PFSK-1 (cell line): ENCODE data around the gene NUDT11.

Experiments
- FOXP2 ChIP-seq: optimal IDR thresholded peaks from 2 replicates; pipeline ENCODE3; 2011; ENCODE audit warnings: borderline replicate concordance, control low read depth, inconsistent platforms; ENCODE audit not compliant: insufficient read depth; ENCODE audit errors: extremely low read length, extremely low read depth
- POLR2AphosphoS5 ChIP-seq: IDR thresholded peaks from 2 replicates; pipeline ENCODE4 v1.6.1; 2012; ENCODE audit warnings: low read depth, mild to moderate bottlenecking, control low read depth, low read length, moderate library complexity
- SIN3A ChIP-seq: IDR thresholded peaks from 2 replicates; pipeline ENCODE4 v1.6.1; 2012; ENCODE audit warnings: mild to moderate bottlenecking, low read length, moderate library complexity, borderline replicate concordance; ENCODE audit not compliant: insufficient read depth
- TF ChIP-seq, protein P1 (sequence below), 2 experiments: IDR thresholded peaks; 2 replicates each; pipeline versions ENCODE4 v1.6.1 to v1.8.0; 2011 to 2012; ENCODE audit warnings: low read depth in 2 of 2, low read length in 2 of 2, control low read depth in 1 of 2, inconsistent platforms in 1 of 2, mild to moderate bottlenecking in 1 of 2, moderate library complexity in 1 of 2; ENCODE audit not compliant: insufficient read depth in 1 of 2

DNA sequence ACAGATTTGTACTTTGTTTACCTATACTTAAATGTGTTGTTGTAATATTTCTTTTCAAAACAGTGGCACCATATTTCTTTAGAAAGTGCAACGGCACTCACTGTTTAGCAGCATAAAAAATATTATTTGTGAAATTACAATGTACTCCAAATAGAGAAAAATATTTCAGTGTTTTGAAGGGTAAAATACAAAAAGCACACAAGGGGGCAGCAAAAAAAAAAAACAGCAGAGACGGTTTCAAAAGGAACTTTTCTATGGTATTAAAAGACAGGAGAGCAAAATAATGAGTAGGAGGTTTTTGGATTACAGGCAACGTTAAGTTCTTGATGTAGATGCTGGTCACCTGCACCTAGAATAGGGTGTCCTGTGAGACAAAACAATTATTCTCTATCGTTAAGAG is 2.0 kb downstream of the NUDT11 start:
- TF ChIP-seq SIN3A (no peak), POLR2AphosphoS5 (no peak), FOXP2 (no peak)
- TF ChIP-seq, protein P1, sequence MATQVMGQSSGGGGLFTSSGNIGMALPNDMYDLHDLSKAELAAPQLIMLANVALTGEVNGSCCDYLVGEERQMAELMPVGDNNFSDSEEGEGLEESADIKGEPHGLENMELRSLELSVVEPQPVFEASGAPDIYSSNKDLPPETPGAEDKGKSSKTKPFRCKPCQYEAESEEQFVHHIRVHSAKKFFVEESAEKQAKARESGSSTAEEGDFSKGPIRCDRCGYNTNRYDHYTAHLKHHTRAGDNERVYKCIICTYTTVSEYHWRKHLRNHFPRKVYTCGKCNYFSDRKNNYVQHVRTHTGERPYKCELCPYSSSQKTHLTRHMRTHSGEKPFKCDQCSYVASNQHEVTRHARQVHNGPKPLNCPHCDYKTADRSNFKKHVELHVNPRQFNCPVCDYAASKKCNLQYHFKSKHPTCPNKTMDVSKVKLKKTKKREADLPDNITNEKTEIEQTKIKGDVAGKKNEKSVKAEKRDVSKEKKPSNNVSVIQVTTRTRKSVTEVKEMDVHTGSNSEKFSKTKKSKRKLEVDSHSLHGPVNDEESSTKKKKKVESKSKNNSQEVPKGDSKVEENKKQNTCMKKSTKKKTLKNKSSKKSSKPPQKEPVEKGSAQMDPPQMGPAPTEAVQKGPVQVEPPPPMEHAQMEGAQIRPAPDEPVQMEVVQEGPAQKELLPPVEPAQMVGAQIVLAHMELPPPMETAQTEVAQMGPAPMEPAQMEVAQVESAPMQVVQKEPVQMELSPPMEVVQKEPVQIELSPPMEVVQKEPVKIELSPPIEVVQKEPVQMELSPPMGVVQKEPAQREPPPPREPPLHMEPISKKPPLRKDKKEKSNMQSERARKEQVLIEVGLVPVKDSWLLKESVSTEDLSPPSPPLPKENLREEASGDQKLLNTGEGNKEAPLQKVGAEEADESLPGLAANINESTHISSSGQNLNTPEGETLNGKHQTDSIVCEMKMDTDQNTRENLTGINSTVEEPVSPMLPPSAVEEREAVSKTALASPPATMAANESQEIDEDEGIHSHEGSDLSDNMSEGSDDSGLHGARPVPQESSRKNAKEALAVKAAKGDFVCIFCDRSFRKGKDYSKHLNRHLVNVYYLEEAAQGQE (IDR thresholded peaks at IDR 0.05; ENCODE audit: insufficient read depth in 1 of 2, low read depth in 2 of 2, low read length in 2 of 2): no peak
